SK-N-SH (cell line): ENCODE results near the gene TBX19. TPM values are rescaled to one million over a fixed set of nuclear protein-coding genes. Genes with fewer than 3 reads are reported as not detected.

ENCODE experiments used
- CTCF ChIA-PET: fragments of 300-600, 350-600 bp; formaldehyde crosslinking; extraction: SDS; loops from one replicate; lab custom pipeline; 2021; lab: Yijun Ruan, JAX
- POLR2A ChIA-PET: fragments of 350-600 bp; sonication (Branson Sonifier 250); formaldehyde crosslinking; extraction: SDS; loops from one replicate; lab custom pipeline; 2020; ENCODE audit warnings: antibody characterized with exemption, inconsistent platforms; lab: Yijun Ruan, JAX
- DNase-seq: peaks from one replicate; pipeline ENCODE4 v3.0.0; 2012
- H2AFZ ChIP-seq: fragments of 200-600 bp; sonication (generic); 2 replicates; pipeline ENCODE4 v1.8.1; 2016; ENCODE audit warnings: antibody characterized with exemption, mild to moderate bottlenecking, low read depth
- H3F3A ChIP-seq: fragments of 200-600 bp; sonication (generic); replicated peaks from 2 replicates; pipeline ENCODE3; 2016; ENCODE audit warnings: antibody characterized with exemption, mild to moderate bottlenecking; ENCODE audit not compliant: insufficient read depth
- H3K27ac ChIP-seq, 2 experiments: fragments of 200-500 bp in 1 of 2; fragments of 200-600 bp in 1 of 2; sonication (Bioruptor generic) in 1 of 2; sonication (generic), shearing (Covaris generic) in 1 of 2; 2 replicates each; pipeline versions ENCODE4 v1.5.1 to v1.6.1; 2014 to 2016; ENCODE audit warnings: low read depth in 2 of 2, inconsistent platforms in 1 of 2, low read length in 1 of 2, mild to moderate bottlenecking in 1 of 2, mixed read lengths in 1 of 2
- H3K27me3 ChIP-seq: fragments of 200-600 bp; sonication (generic), shearing (Covaris generic); 2 replicates; pipeline ENCODE4 v1.6.1; 2016; ENCODE audit warnings: mixed run types; ENCODE audit not compliant: insufficient read depth
- H3K36me3 ChIP-seq, 2 experiments: fragments of 200-500 bp in 1 of 2; fragments of 200-600 bp in 1 of 2; sonication (Bioruptor generic) in 1 of 2; sonication (generic) in 1 of 2; replicated peaks in 1 of 2; 2 replicates each; pipeline versions ENCODE3 to v1.5.1; 2014 to 2016; ENCODE audit warnings: low read length in 1 of 2, mild to moderate bottlenecking in 1 of 2; ENCODE audit not compliant: insufficient read depth in 2 of 2, control insufficient read depth in 1 of 2
- H3K4me1 ChIP-seq, 2 experiments: fragments of 200-500 bp in 1 of 2; fragments of 200-600 bp in 1 of 2; sonication (Bioruptor generic) in 1 of 2; sonication (generic), shearing (Covaris generic) in 1 of 2; 2 replicates each; pipeline versions ENCODE4 v1.5.1 to v1.6.1; 2014 to 2016; ENCODE audit warnings: low read depth in 1 of 2, low read length in 1 of 2, mixed run types in 1 of 2; ENCODE audit not compliant: insufficient read depth in 2 of 2, control insufficient read depth in 1 of 2
- H3K4me2 ChIP-seq: fragments of 200-600 bp; sonication (generic), shearing (Covaris generic); 2 replicates; pipeline ENCODE4 v1.6.1; 2017; ENCODE audit warnings: mixed run types
- H3K4me3 ChIP-seq, 2 experiments: fragments of 200-500 bp in 1 of 2; fragments of 200-600 bp in 1 of 2; sonication (Bioruptor generic) in 1 of 2; sonication (generic), shearing (Covaris generic) in 1 of 2; 2 replicates each; pipeline versions ENCODE4 v1.5.1 to v1.8.1; 2014 to 2016; ENCODE audit warnings: low read depth in 2 of 2, inconsistent platforms in 1 of 2, low read length in 1 of 2, mild to moderate bottlenecking in 1 of 2, mixed read lengths in 1 of 2, moderate library complexity in 1 of 2
- H3K79me2 ChIP-seq: fragments of 200-600 bp; sonication (generic); 2 replicates; pipeline ENCODE4 v1.8.1; 2017; ENCODE audit warnings: mild to moderate bottlenecking; ENCODE audit not compliant: insufficient read depth
- H3K9ac ChIP-seq: fragments of 200-600 bp; sonication (generic); 2 replicates; pipeline ENCODE4 v1.6.1; 2017; ENCODE audit warnings: mixed run types
- H3K9me2 ChIP-seq: fragments of 200-600 bp; sonication (generic); 2 replicates; pipeline ENCODE4 v1.6.1; 2017; ENCODE audit warnings: mixed run types
- H3K9me3 ChIP-seq: fragments of 200-600 bp; sonication (generic); 2 replicates; pipeline ENCODE4 v1.6.1; 2017; ENCODE audit warnings: mixed run types, mild to moderate bottlenecking, moderate library complexity
- H4K20me1 ChIP-seq: fragments of 200-600 bp; sonication (generic); 2 replicates; pipeline ENCODE4 v1.6.1; 2017; ENCODE audit warnings: mild to moderate bottlenecking, mixed run types; ENCODE audit not compliant: insufficient read depth
- CHD2 ChIP-seq: fragments of 150-350 bp; IDR thresholded peaks from 2 replicates; pipeline ENCODE4 v1.6.1; 2018; ENCODE audit warnings: low read length; ENCODE audit not compliant: partially characterized antibody
- EZH2phosphoT487 ChIP-seq: fragments of 200-600 bp; sonication (generic); IDR thresholded peaks from 2 replicates; pipeline ENCODE4 v1.6.1; 2017; ENCODE audit warnings: low read depth, mixed run types, mild to moderate bottlenecking, antibody characterized with exemption, moderate library complexity, borderline replicate concordance
- FOSL2 ChIP-seq: IDR thresholded peaks from 2 replicates; pipeline ENCODE4 v1.4.0; 2012; ENCODE audit warnings: low read depth, mild to moderate bottlenecking, moderate library complexity, borderline replicate concordance
- FOXJ3 ChIP-seq: sonication (generic); formaldehyde crosslinking; IDR thresholded peaks from 2 replicates; pipeline ENCODE4 v1.5.1; 2020; ENCODE audit warnings: mild to moderate bottlenecking, missing genetic modification reagents
- FOXM1 ChIP-seq: IDR thresholded peaks from 2 replicates; pipeline ENCODE4 v1.4.0; 2012; ENCODE audit warnings: low read depth, mild to moderate bottlenecking
- IRF3 ChIP-seq: fragments of 150-350 bp; IDR thresholded peaks from 2 replicates; pipeline ENCODE4 v1.6.1; 2016; ENCODE audit warnings: mild to moderate bottlenecking, low read depth, low read length
- JUND ChIP-seq: IDR thresholded peaks from 2 replicates; pipeline ENCODE4 v1.4.0; 2012
- MEF2A ChIP-seq: IDR thresholded peaks from 2 replicates; pipeline ENCODE4 v1.4.0; 2012; ENCODE audit warnings: low read depth, borderline replicate concordance
- RAD21 ChIP-seq: IDR thresholded peaks from 2 replicates; pipeline ENCODE4 v1.6.1; 2012; ENCODE audit warnings: mild to moderate bottlenecking, low read length
- RCOR1 ChIP-seq: fragments of 150-350 bp; IDR thresholded peaks from 2 replicates; pipeline ENCODE4 v1.6.1; 2017; ENCODE audit warnings: antibody characterized with exemption, low read length
- SIN3A ChIP-seq: IDR thresholded peaks from 2 replicates; pipeline ENCODE4 v1.6.1; 2012; ENCODE audit warnings: low read depth, mild to moderate bottlenecking, low read length, moderate library complexity, borderline replicate concordance
- SMC3 ChIP-seq: IDR thresholded peaks from 2 replicates; pipeline ENCODE4 v1.6.1; 2012; ENCODE audit warnings: low read depth, low read length, improper control_type of control experiment
- TAF1 ChIP-seq: IDR thresholded peaks from 2 replicates; pipeline ENCODE4 v1.6.1; 2012; ENCODE audit warnings: low read depth, mild to moderate bottlenecking, low read length, moderate library complexity, borderline replicate concordance
- YY1 ChIP-seq: IDR thresholded peaks from 2 replicates; pipeline ENCODE4 v1.4.0; 2012; ENCODE audit warnings: low read depth, mild to moderate bottlenecking
- WGBS: methylation state at CpG from one replicate; pipeline ENCODE4 v1.1.6; 2017; ENCODE audit warnings: low lambda C conversion rate; 5-methylcytosine and 5-hydroxymethylcytosine counted together
- polyA plus RNA-seq, 3 experiments: library from polyadenylated mRNA; depleted of rRNA; stranded (reverse); fragments of >200 nt; gene quantifications; 2 replicates each; pipeline ENCODE4 v1.2.3, GENCODE V29; 2012

TBX19 gene
- polyA plus RNA-seq, 1 of the 3 experiments (the other 2 are of a cell fraction), result 2.7 TPM

- CTCF ChIA-PET, result no interaction called here
- H3K36me3 ChIP-seq, result no peaks in the 10 kb centered on the region
- H3K27ac ChIP-seq, result no peak overlapping the region
- no peaks in the 10 kb centered on the region for H3K27me3 ChIP-seq
- H2AFZ ChIP-seq, result no peak overlapping the region
- no peaks in the 10 kb centered on the region for H3F3A ChIP-seq
- H3K4me3 ChIP-seq, result no peak overlapping the region
- no peaks in the 10 kb centered on the region for H3K79me2 ChIP-seq
- H3K9me3 ChIP-seq, result peaks cover 6% of the 10 kb centered on the region; the same call in 1 of the 2 replicates
- 89% methylated on average over 11 of the region's 11 CpGs for WGBS
- no peak for TF ChIP-seq SMC3
- no peak for TF ChIP-seq RCOR1
- TF ChIP-seq YY1, result no peak
- TF ChIP-seq CHD2, result no peak
- TF ChIP-seq TAF1, result no peak
- TF ChIP-seq IRF3, result no peak
- TF ChIP-seq JUND, result no peak
- no peak for TF ChIP-seq SIN3A
- DNase-seq, result no peak
- H4K20me1 ChIP-seq, result no peaks in the 10 kb centered on the region
- no peak overlapping the region for H3K9ac ChIP-seq
- no peak overlapping the region for H3K4me2 ChIP-seq
- H3K9me2 ChIP-seq, result no peaks in the 10 kb centered on the region
- POLR2A ChIA-PET, result no interaction called here
- peaks cover 0 to 1% of the 10 kb centered on the region in 2 experiments; a peak in 1 of 4 replicates for H3K4me1 ChIP-seq
These were observed 1.1 kb downstream of the TBX19 start for GRCh38 chr1:168281603-168282325.

GRCh38 chr1:168285521-168285790, 4.8 kb downstream of the TBX19 start:
- Histone ChIP-seq H3K4me2 (no peak overlapping the region), H3K79me2 (no peaks in the 10 kb centered on the region), H3K4me1 (peaks cover 0 to 10% of the 10 kb centered on the region in 2 experiments; a peak in 1 of 4 replicates), H4K20me1 (no peaks in the 10 kb centered on the region), H3K27me3 (no peaks in the 10 kb centered on the region), H2AFZ (no peak overlapping the region), H3K4me3 (no peak overlapping the region), H3K9ac (no peak overlapping the region), H3K36me3 (no peaks in the 10 kb centered on the region), H3K9me3 (no peaks in the 10 kb centered on the region), H3K9me2 (no peaks in the 10 kb centered on the region), H3F3A (peaks cover 6% of the 10 kb centered on the region), H3K27ac (no peak overlapping the region)
- no peak for DNase-seq
- ChIA-PET CTCF (no interaction called here), POLR2A (no interaction called here)
- TF ChIP-seq FOSL2 (no peak), EZH2phosphoT487 (no peak), CHD2 (no peak), RAD21 (no peak), FOXM1 (no peak), MEF2A (no peak), FOXJ3 (no peak), TAF1 (no peak)
